Adipose tissue (tissue), 3 donors: ENCODE measurements around the gene TTLL4. TPM values are rescaled to one million over a fixed set of nuclear protein-coding genes. Genes with fewer than 3 reads are reported as not detected.

Experiments used
- H3K27ac ChIP-seq: one replicate; pipeline ENCODE4 v1.5.1; 2013; ENCODE audit warnings: low read depth, low read length
- WGBS, 3 donors: extraction: QIAGEN DNeasy Blood & Tissue Kit; methylation state at CpG; one replicate each; pipeline ENCODE4 v1.1.7; 2013; 5-methylcytosine and 5-hydroxymethylcytosine counted together
- polyA plus RNA-seq, 3 donors: library from polyadenylated mRNA; stranded (reverse); fragments of 200-250 nt; gene quantifications; one replicate each; pipeline ENCODE4 v1.2.3, GENCODE V29; 2013
- donor health status: healthy with polysubstance abuse.
- donor health status: Bipolar disorder and iron deficiency.
- donor health status: healthy.

Gene TTLL4
- polyA plus RNA-seq, 3 donors: 4.0 to 7.8 (median 7.2) TPM

DNA sequence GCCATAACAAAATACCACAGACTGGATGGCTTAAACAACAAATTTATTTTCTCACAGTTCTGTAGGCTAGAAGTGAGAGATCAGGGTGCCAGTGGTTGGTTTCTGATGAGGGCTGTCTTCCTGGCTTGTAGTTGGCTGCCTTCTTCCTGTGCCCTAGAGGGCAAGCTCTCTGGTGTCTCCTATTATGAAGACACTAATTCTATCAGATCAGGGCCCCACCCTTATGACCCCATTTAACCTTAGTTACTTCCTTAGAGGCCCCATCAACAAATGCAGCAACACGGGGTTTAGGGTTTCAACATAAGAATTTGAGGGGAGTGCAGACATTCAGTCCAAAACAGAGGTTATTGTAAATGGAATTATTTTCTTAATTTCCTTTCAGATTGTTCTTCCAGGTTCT lies 94.2 kb downstream of the TTLL4 start:
- H3K27ac ChIP-seq: no peak overlapping the region
- WGBS, 3 donors: 67 to 92% (median 79%) methylated on average over 1 of the region's 1 CpG

Other genes starting within 250 kb of the TTLL4 start
- 1 to 10 TPM; 1.3 to 2.4 (median 2.2) TPM for gene USP37, start 142.5 kb upstream of the TTLL4 start, polyA plus RNA-seq
- gene CNOT9, start 142.0 kb upstream of the TTLL4 start, polyA plus RNA-seq: 10 to 100 TPM in 2 of 3 donors, 1 to 10 TPM in 1; 9.1 to 19.8 (median 12.9) TPM
- gene PLCD4, start 102.9 kb upstream of the TTLL4 start, polyA plus RNA-seq: under 1 TPM; 0.21 to 0.68 (median 0.56) TPM
- gene ZNF142, start 51.2 kb upstream of the TTLL4 start, polyA plus RNA-seq: 1 to 10 TPM; 4.3 to 6.9 (median 6.1) TPM
- gene BCS1L, start 51.2 kb upstream of the TTLL4 start, polyA plus RNA-seq: 10 to 100 TPM; 20.1 to 39.2 (median 30.0) TPM
- 10 to 100 TPM; 10.3 to 29.2 (median 18.9) TPM for gene RNF25, start 38.8 kb upstream of the TTLL4 start, polyA plus RNA-seq
- gene STK36, start 38.7 kb upstream of the TTLL4 start, polyA plus RNA-seq: 10 to 100 TPM; 15.3 to 18.7 (median 17.5) TPM
- 10 to 100 TPM in 2 of 3 donors, 1 to 10 TPM in 1; 4.8 to 20.8 (median 11.6) TPM for gene CYP27A1, start 71.3 kb downstream of the TTLL4 start, polyA plus RNA-seq
- under 1 TPM in 1 of 3 donors, not detected in 2; 0.06 TPM for gene PRKAG3, start 121.0 kb downstream of the TTLL4 start, polyA plus RNA-seq
- gene WNT6, start 149.0 kb downstream of the TTLL4 start, polyA plus RNA-seq: 1 to 10 TPM in 1 of 3 donors, under 1 TPM in 1, not detected in 1; 0.25 to 1.1 TPM
- gene WNT10A, start 170.0 kb downstream of the TTLL4 start, polyA plus RNA-seq: under 1 TPM in 1 of 3 donors, not detected in 2; 0.07 TPM
- under 1 TPM in 2 of 3 donors, not detected in 1; 0.06 to 0.58 TPM for gene CDK5R2, start 248.8 kb downstream of the TTLL4 start, polyA plus RNA-seq